HG03571 (cell line): Measurements from ENCODE around the gene LCE5A.
"Not testable (repeated sequence)": the region's sequence is repeated elsewhere in the genome, so short reads cannot be mapped to it uniquely, and the experiment has no call there.

Experiments used
- ATAC-seq: cut with Tn5 transposase; IDR thresholded peaks from one replicate; pipeline ENCODE4 v1.9.1; 2021; ENCODE audit not compliant: unreplicated experiment

LCE5A gene

GRCh38 chr1:152515434-152515783 lies 4.8 kb downstream of the LCE5A start:
- no peak for ATAC-seq

GRCh38 chr1:152516082-152516481 lies 5.5 kb downstream of the LCE5A start:
- no peak for ATAC-seq

GRCh38 chr1:152517237-152517811 lies 6.7 kb downstream of the LCE5A start:
- ATAC-seq = no peak

GRCh38 chr1:152519851-152520250 lies 9.2 kb downstream of the LCE5A start:
- no peak for ATAC-seq

GRCh38 chr1:152520561-152521090 lies 10.0 kb downstream of the LCE5A start:
- ATAC-seq = no peak

- no peak for ATAC-seq
Observed at GRCh38 chr1:152525080-152525641, 14.6 kb downstream of the LCE5A start.

- no peak for ATAC-seq
Observed at GRCh38 chr1:152533327-152533938, 22.8 kb downstream of the LCE5A start.

GRCh38 chr1:152535774-152536173 lies 25.2 kb downstream of the LCE5A start:
- ATAC-seq = no peak

- ATAC-seq = no peak
Observed at GRCh38 chr1:152537496-152537895, 26.9 kb downstream of the LCE5A start.

GRCh38 chr1:152539901-152540300 lies 29.3 kb downstream of the LCE5A start:
- ATAC-seq = no peak

- ATAC-seq = no peak
Observed at GRCh38 chr1:152543820-152544219, 33.2 kb downstream of the LCE5A start.

GRCh38 chr1:152546704-152547103 lies 36.1 kb downstream of the LCE5A start:
- no peak for ATAC-seq

GRCh38 chr1:152548358-152548757 lies 37.8 kb downstream of the LCE5A start:
- ATAC-seq = not testable (repeated sequence)
